HepG2 (cell line): ENCODE results near the gene BCKDHA. TPM values are rescaled to one million over a fixed set of nuclear protein-coding genes. Genes with fewer than 3 reads are reported as not detected.

Source experiments
- ATF1 ChIP-seq: IDR thresholded peaks from 2 replicates; pipeline ENCODE4 v1.6.1; 2016; ENCODE audit warnings: mild to moderate bottlenecking, control low read depth
- ATF3 ChIP-seq: sonication (generic); formaldehyde crosslinking; IDR thresholded peaks from 2 replicates; pipeline ENCODE4 v1.4.0; 2020; ENCODE audit warnings: missing genetic modification reagents
- HMGXB3 ChIP-seq: sonication (generic); formaldehyde crosslinking; IDR thresholded peaks from 2 replicates; pipeline ENCODE4 v1.4.0; 2020; ENCODE audit warnings: missing genetic modification reagents, borderline replicate concordance
- HNF1B ChIP-seq: sonication (generic); formaldehyde crosslinking; IDR thresholded peaks from 2 replicates; pipeline ENCODE4 v1.5.1; 2020; ENCODE audit warnings: mild to moderate bottlenecking, moderate library complexity, missing genetic modification reagents
- HOXA9 ChIP-seq: sonication (generic); formaldehyde crosslinking; IDR thresholded peaks from 2 replicates; pipeline ENCODE4 v1.8.1; 2022; ENCODE audit warnings: missing genetic modification reagents, mild to moderate bottlenecking, moderate library complexity, borderline replicate concordance
- JUN ChIP-seq: sonication (generic); formaldehyde crosslinking; IDR thresholded peaks from 2 replicates; pipeline ENCODE4 v1.4.0; 2020; ENCODE audit warnings: mild to moderate bottlenecking, missing genetic modification reagents
- NFKB2 ChIP-seq: sonication (generic); formaldehyde crosslinking; IDR thresholded peaks from 2 replicates; pipeline ENCODE4 v1.4.0; 2020; ENCODE audit warnings: missing genetic modification reagents, borderline replicate concordance
- POLR2AphosphoS5 ChIP-seq: IDR thresholded peaks from 2 replicates; pipeline ENCODE4 v1.6.1; 2012; ENCODE audit warnings: low read depth, low read length
- RFX3 ChIP-seq: IDR thresholded peaks from 2 replicates; pipeline ENCODE4 v1.6.1; 2016; ENCODE audit warnings: missing biosample characterization, missing genetic modification reagents
- SALL1 ChIP-seq: sonication (generic); formaldehyde crosslinking; IDR thresholded peaks from 2 replicates; pipeline ENCODE4 v1.8.0; 2022; ENCODE audit warnings: mild to moderate bottlenecking, missing genetic modification reagents
- SRSF1 ChIP-seq: fragments of 200-400 bp; formaldehyde crosslinking; optimal IDR thresholded peaks from 2 replicates; pipeline ENCODE3; 2017; ENCODE audit warnings: mild to moderate bottlenecking, low read depth, low read length, moderate library complexity
- TCF7 ChIP-seq: sonication (generic); IDR thresholded peaks from 2 replicates; pipeline ENCODE4 v1.6.1; 2016; ENCODE audit warnings: antibody characterized with exemption, low read depth
- TGIF2 ChIP-seq: IDR thresholded peaks from 2 replicates; pipeline ENCODE4 v1.6.1; 2016; ENCODE audit warnings: control low read depth, missing compliant biosample characterization
- ZBTB20 ChIP-seq: sonication (generic); formaldehyde crosslinking; IDR thresholded peaks from 2 replicates; pipeline ENCODE4 v1.8.1; 2023; ENCODE audit warnings: missing genetic modification reagents, low read depth, mild to moderate bottlenecking, borderline replicate concordance
- ZNF317 ChIP-seq: sonication (generic); formaldehyde crosslinking; IDR thresholded peaks from 2 replicates; pipeline ENCODE4 v1.5.0; 2020; ENCODE audit warnings: mild to moderate bottlenecking, missing genetic modification reagents
- ZNF333 ChIP-seq: sonication (generic); formaldehyde crosslinking; IDR thresholded peaks from 2 replicates; pipeline ENCODE4 v1.4.0; 2020; ENCODE audit warnings: mild to moderate bottlenecking, missing genetic modification reagents, borderline replicate concordance
- ZNF432 ChIP-seq: sonication (generic); formaldehyde crosslinking; IDR thresholded peaks from 2 replicates; pipeline ENCODE4 v1.5.0; 2020; ENCODE audit warnings: missing genetic modification reagents, mild to moderate bottlenecking, borderline replicate concordance
- ZNF558 ChIP-seq: sonication (generic); formaldehyde crosslinking; IDR thresholded peaks from 2 replicates; pipeline ENCODE4 v1.9.0; 2022; ENCODE audit warnings: mild to moderate bottlenecking, missing genetic modification reagents, borderline replicate concordance
- polyA plus RNA-seq, 8 experiments: library from polyadenylated mRNA; depleted of rRNA in 3 of 8; stranded (reverse) in 7 of 8; unstranded in 1 of 8; fragments of >200 nt; fragmentation: Illumina TruSeq in 4 of 8; extraction: Trizol in 4 of 8; gene quantifications; 2 replicates each; pipeline versions ENCODE4 v1.2.1 to v1.2.3, GENCODE V29; 2011 to 2016; ENCODE audit warnings: low read depth in 4 of 8, missing spikeins in 1 of 8, mixed read lengths in 1 of 8; ENCODE audit not compliant: insufficient read depth in 1 of 8
- total RNA-seq, 5 experiments: library from RNA; depleted of rRNA; stranded (reverse); fragments of >200 nt; fragmentation: Illumina TruSeq; extraction: Trizol; gene quantifications; 2 replicates each; pipeline ENCODE4 v1.2.3, GENCODE V29; 2016; ENCODE audit warnings: low read depth in 1 of 5
- TF ChIP-seq, protein P1 (sequence below): sonication (generic); formaldehyde crosslinking; IDR thresholded peaks from 2 replicates; pipeline ENCODE4 v1.5.0; 2020; ENCODE audit warnings: missing genetic modification reagents, mild to moderate bottlenecking, borderline replicate concordance
- TF ChIP-seq, protein P2 (sequence below): sonication (generic); formaldehyde crosslinking; IDR thresholded peaks from 2 replicates; pipeline ENCODE4 v1.4.0; 2020; ENCODE audit warnings: missing genetic modification reagents

The BCKDHA gene
- total and polyA plus RNA-seq, 2 of the 13 experiments (the other 11 are each of a cell fraction or from before 2014, with no cell fraction given): 11.8 to 31.5 TPM

GRCh38 chr19:41397086-41398049 is at the start of gene BCKDHA, which contains the start of gene EXOSC5 (continued):
- TF ChIP-seq HMGXB3 (CRISPR knock-in tag) (peak; percentile 76; the same call in 1 of the 2 replicates), TGIF2 (peak; percentile 100), ZNF333 (no peak), POLR2AphosphoS5 (peak; percentile 63), NFKB2 (peak; percentile 88), SALL1 (CRISPR knock-in tag) (peak; percentile 80), RFX3 (CRISPR knock-in tag) (no peak), ATF1 (CRISPR knock-in tag) (peak; percentile 66; the same call in 1 of the 2 replicates), JUN (CRISPR knock-in tag) (no peak), ATF3 (CRISPR knock-in tag) (0 out of 2 replicates have a peak, but pooled peaks have one; percentile 11), ZBTB20 (no peak), SRSF1 (no peak), ZNF317 (CRISPR knock-in tag) (peak; percentile 66; the same call in 1 of the 2 replicates), ZNF558 (CRISPR knock-in tag) (no peak), HNF1B (CRISPR knock-in tag) (peak; percentile 88), TCF7 (no peak), ZNF432 (no peak), HOXA9 (CRISPR knock-in tag) (no peak)
- TF ChIP-seq, protein P1, sequence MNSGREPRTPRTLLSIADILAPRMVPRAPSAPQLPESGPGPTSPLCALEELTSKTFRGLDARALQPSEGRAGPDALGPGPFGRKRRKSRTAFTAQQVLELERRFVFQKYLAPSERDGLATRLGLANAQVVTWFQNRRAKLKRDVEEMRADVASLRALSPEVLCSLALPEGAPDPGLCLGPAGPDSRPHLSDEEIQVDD: no peak
- TF ChIP-seq, protein P2, sequence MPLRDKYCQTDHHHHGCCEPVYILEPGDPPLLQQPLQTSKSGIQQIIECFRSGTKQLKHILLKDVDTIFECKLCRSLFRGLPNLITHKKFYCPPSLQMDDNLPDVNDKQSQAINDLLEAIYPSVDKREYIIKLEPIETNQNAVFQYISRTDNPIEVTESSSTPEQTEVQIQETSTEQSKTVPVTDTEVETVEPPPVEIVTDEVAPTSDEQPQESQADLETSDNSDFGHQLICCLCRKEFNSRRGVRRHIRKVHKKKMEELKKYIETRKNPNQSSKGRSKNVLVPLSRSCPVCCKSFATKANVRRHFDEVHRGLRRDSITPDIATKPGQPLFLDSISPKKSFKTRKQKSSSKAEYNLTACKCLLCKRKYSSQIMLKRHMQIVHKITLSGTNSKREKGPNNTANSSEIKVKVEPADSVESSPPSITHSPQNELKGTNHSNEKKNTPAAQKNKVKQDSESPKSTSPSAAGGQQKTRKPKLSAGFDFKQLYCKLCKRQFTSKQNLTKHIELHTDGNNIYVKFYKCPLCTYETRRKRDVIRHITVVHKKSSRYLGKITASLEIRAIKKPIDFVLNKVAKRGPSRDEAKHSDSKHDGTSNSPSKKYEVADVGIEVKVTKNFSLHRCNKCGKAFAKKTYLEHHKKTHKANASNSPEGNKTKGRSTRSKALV (CRISPR knock-in tag): peak; percentile 54
